Neural progenitor cell (in vitro differentiated cells): ENCODE data around the gene SMYD3. TPM values are rescaled to one million over a fixed set of nuclear protein-coding genes. Genes with fewer than 3 reads are reported as not detected.
"Not testable (repeated sequence)": the region's sequence is repeated elsewhere in the genome, so short reads cannot be mapped to it uniquely, and the experiment has no call there.

Experiments
- DNase-seq: peaks from one replicate; pipeline ENCODE4 v3.0.0-alpha.2; 2016; ENCODE audit warnings: low spot score
- H2AFZ ChIP-seq: fragments of 200-600 bp; sonication (generic); replicated peaks from 2 replicates; pipeline ENCODE4 v1.6.1; 2016; ENCODE audit warnings: antibody characterized with exemption
- H3F3A ChIP-seq: fragments of 200-600 bp; sonication (generic); 2 replicates; pipeline ENCODE4 v1.6.1; 2016; ENCODE audit warnings: antibody characterized with exemption, low read depth
- H3K27ac ChIP-seq: fragments of 200-600 bp; sonication (generic); 2 replicates; pipeline ENCODE4 v1.5.1; 2016; ENCODE audit warnings: mild to moderate bottlenecking
- H3K27me3 ChIP-seq: fragments of 200-600 bp; sonication (generic); 2 replicates; pipeline ENCODE4 v1.6.1; 2016; ENCODE audit warnings: mild to moderate bottlenecking, moderate library complexity
- H3K36me3 ChIP-seq: fragments of 200-600 bp; sonication (generic); 2 replicates; pipeline ENCODE4 v1.5.1; 2016
- H3K4me1 ChIP-seq: fragments of 200-600 bp; sonication (generic); 2 replicates; pipeline ENCODE4 v1.6.1; 2016; ENCODE audit warnings: mixed run types
- H3K4me2 ChIP-seq: fragments of 200-600 bp; sonication (generic); 2 replicates; pipeline ENCODE4 v1.6.1; 2016
- H3K4me3 ChIP-seq: fragments of 200-600 bp; sonication (generic); 2 replicates; pipeline ENCODE4 v1.5.1; 2016
- H3K79me2 ChIP-seq: fragments of 200-600 bp; sonication (generic); 2 replicates; pipeline ENCODE4 v1.6.1; 2016; ENCODE audit warnings: low read depth
- H3K9ac ChIP-seq: fragments of 200-600 bp; sonication (generic); 2 replicates; pipeline ENCODE4 v1.6.1; 2016
- H3K9me3 ChIP-seq: fragments of 200-600 bp; sonication (generic); 2 replicates; pipeline ENCODE4 v1.5.1; 2016; ENCODE audit warnings: low read depth
- H4K20me1 ChIP-seq: fragments of 200-600 bp; sonication (generic); 2 replicates; pipeline ENCODE4 v1.6.1; 2016; ENCODE audit warnings: low read depth
- H3K27ac Mint-ChIP-seq: 3 replicates; pipeline ENCODE4 v1.8.0; 2021; ENCODE audit warnings: mixed read lengths
- H3K27me3 Mint-ChIP-seq: 2 replicates; pipeline ENCODE4 v1.8.0; 2022; ENCODE audit warnings: low read depth, mild to moderate bottlenecking, inconsistent platforms, moderate library complexity, mixed read lengths; ENCODE audit not compliant: insufficient read depth
- H3K36me3 Mint-ChIP-seq: 3 replicates; pipeline ENCODE4 v1.8.0; 2021; ENCODE audit warnings: mixed read lengths
- H3K4me1 Mint-ChIP-seq: 3 replicates; pipeline ENCODE4 v1.8.0; 2021; ENCODE audit warnings: mixed read lengths
- H3K4me3 Mint-ChIP-seq: 3 replicates; pipeline ENCODE4 v1.8.0; 2021; ENCODE audit warnings: mild to moderate bottlenecking, moderate library complexity, mixed read lengths
- H3K9me3 Mint-ChIP-seq: 3 replicates; pipeline ENCODE4 v1.8.0; 2020; ENCODE audit warnings: mixed read lengths
- CTCF ChIP-seq: fragments of 200-600 bp; sonication (generic); IDR thresholded peaks from 2 replicates; pipeline ENCODE4 v1.5.1; 2017; ENCODE audit warnings: antibody characterized with exemption, mild to moderate bottlenecking
- EZH2 ChIP-seq: fragments of 200-600 bp; sonication (generic); IDR thresholded peaks from 2 replicates; pipeline ENCODE4 v1.6.1; 2017; ENCODE audit warnings: antibody characterized with exemption, mild to moderate bottlenecking, moderate library complexity
- EZH2phosphoT487 ChIP-seq: fragments of 200-600 bp; sonication (generic); IDR thresholded peaks from 2 replicates; pipeline ENCODE4 v1.6.1; 2017; ENCODE audit warnings: antibody characterized with exemption
- total RNA-seq: library from RNA; depleted of rRNA; stranded (reverse); fragments of >200 nt; gene quantifications from 2 replicates; pipeline ENCODE4 v1.2.3, GENCODE V29; 2015; ENCODE audit warnings: low replicate concordance

The SMYD3 gene
- total RNA-seq, 1 donor from 2014 or later, result 43.2 TPM

GRCh38 chr1:245942856-245943255, 564.2 kb downstream of the SMYD3 start:
- Histone ChIP-seq H2AFZ (no peak overlapping the region), H3F3A (no peaks in the 10 kb centered on the region), H3K79me2 (no peaks in the 10 kb centered on the region), H3K4me1 (peaks cover 5% of the 10 kb centered on the region), H3K4me2 (no peak overlapping the region), H3K27me3 (no peaks in the 10 kb centered on the region), H3K27ac (no peak overlapping the region), H3K9me3 (no peaks in the 10 kb centered on the region), H3K36me3 (no peaks in the 10 kb centered on the region), H4K20me1 (no peaks in the 10 kb centered on the region), H3K9ac (no peak overlapping the region), H3K4me3 (no peak overlapping the region)
- TF ChIP-seq EZH2phosphoT487 (no peak), CTCF (no peak), EZH2 (no peak)
- Mint-ChIP-seq H3K27me3 (no peaks in the 10 kb centered on the region), H3K27ac (no peak overlapping the region), H3K9me3 (peaks cover 21% of the 10 kb centered on the region), H3K4me3 (no peak overlapping the region), H3K36me3 (no peaks in the 10 kb centered on the region), H3K4me1 (peaks cover 16% of the 10 kb centered on the region)
- DNase-seq, result no peak

GRCh38 chr1:245941771-245942170, 565.3 kb downstream of the SMYD3 start:
- H3K4me3 ChIP-seq, H3K79me2 ChIP-seq, H3K27me3 ChIP-seq, H3F3A ChIP-seq, H3K27me3 Mint-ChIP-seq, H2AFZ ChIP-seq, H3K4me1 ChIP-seq, H3K9ac ChIP-seq, DNase-seq, H3K9me3 ChIP-seq, H3K27ac Mint-ChIP-seq, H3K27ac ChIP-seq, H3K36me3 Mint-ChIP-seq, H3K4me2 ChIP-seq, H3K4me3 Mint-ChIP-seq, H4K20me1 ChIP-seq, H3K36me3 ChIP-seq: not testable (repeated sequence)
- Mint-ChIP-seq H3K9me3 (peaks cover 21% of the 10 kb centered on the region), H3K4me1 (peaks cover 11% of the 10 kb centered on the region)

GRCh38 chr1:245939756-245940345, 567.2 kb downstream of the SMYD3 start:
- Mint-ChIP-seq H3K27ac (no peak overlapping the region), H3K36me3 (no peaks in the 10 kb centered on the region), H3K4me1 (peaks cover 7% of the 10 kb centered on the region), H3K4me3 (no peak overlapping the region), H3K27me3 (no peaks in the 10 kb centered on the region), H3K9me3 (peaks cover 14% of the 10 kb centered on the region)
- Histone ChIP-seq H3K4me3 (no peak overlapping the region), H3K9me3 (no peaks in the 10 kb centered on the region), H3K27me3 (no peaks in the 10 kb centered on the region), H2AFZ (no peak overlapping the region), H3K27ac (no peak overlapping the region), H4K20me1 (no peaks in the 10 kb centered on the region), H3K9ac (no peak overlapping the region), H3F3A (no peaks in the 10 kb centered on the region), H3K36me3 (no peaks in the 10 kb centered on the region), H3K4me1 (no peaks in the 10 kb centered on the region), H3K79me2 (no peaks in the 10 kb centered on the region), H3K4me2 (no peak overlapping the region)
- peak; percentile 24 for DNase-seq
- TF ChIP-seq EZH2 (no peak), EZH2phosphoT487 (no peak), CTCF (no peak)

- TF ChIP-seq EZH2phosphoT487 (no peak), CTCF (no peak)
- Histone ChIP-seq H3K4me2 (no peak overlapping the region), H3K27ac (no peak overlapping the region), H4K20me1 (no peaks in the 10 kb centered on the region), H3K27me3 (no peaks in the 10 kb centered on the region), H3K9ac (no peak overlapping the region), H3K79me2 (no peaks in the 10 kb centered on the region), H2AFZ (no peak overlapping the region), H3K9me3 (no peaks in the 10 kb centered on the region), H3F3A (no peaks in the 10 kb centered on the region), H3K36me3 (no peaks in the 10 kb centered on the region), H3K4me3 (no peak overlapping the region), H3K4me1 (no peaks in the 10 kb centered on the region)
- H3K27me3 Mint-ChIP-seq, result no peaks in the 10 kb centered on the region
- peaks cover 7% of the 10 kb centered on the region for H3K4me1 Mint-ChIP-seq
- no peak for DNase-seq
- no peak overlapping the region for H3K4me3 Mint-ChIP-seq
- H3K9me3 Mint-ChIP-seq, result no peaks in the 10 kb centered on the region
- no peaks in the 10 kb centered on the region for H3K36me3 Mint-ChIP-seq
- H3K27ac Mint-ChIP-seq, result no peak overlapping the region
These were observed 569.0 kb downstream of the SMYD3 start for GRCh38 chr1:245938046-245938435.
